ENCODE measurements around the gene RNF17.

Gene RNF17

GRCh38 chr13:24899601-24900000, 135.6 kb downstream of the RNF17 start:
- no peak for DNase-seq

GRCh38 chr13:24900507-24900906, 136.5 kb downstream of the RNF17 start:
- DNase-seq: no peak

DNA sequence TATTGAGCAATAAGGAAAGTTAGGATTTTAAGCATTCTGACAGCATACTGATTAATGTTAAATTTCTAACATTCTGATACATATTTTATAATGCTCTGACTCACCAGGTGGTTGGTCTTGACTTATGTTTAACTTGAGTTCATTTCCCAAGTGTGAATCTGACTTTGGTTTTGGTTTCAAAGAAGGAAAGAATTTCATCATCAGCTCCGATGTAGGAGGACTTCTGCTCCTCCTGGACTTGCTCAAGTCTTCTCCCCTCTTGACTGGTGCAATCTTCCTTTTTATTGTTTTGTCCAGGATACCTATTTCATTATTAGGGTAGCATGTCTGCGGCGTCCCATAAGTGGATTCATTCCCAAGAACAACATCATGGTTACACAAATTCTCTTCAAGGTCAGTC, 141.3 kb downstream of the RNF17 start:
- DNase-seq: no peak

- DNase-seq: no peak
Observed at GRCh38 chr13:24906268-24906667, 142.3 kb downstream of the RNF17 start.

DNA sequence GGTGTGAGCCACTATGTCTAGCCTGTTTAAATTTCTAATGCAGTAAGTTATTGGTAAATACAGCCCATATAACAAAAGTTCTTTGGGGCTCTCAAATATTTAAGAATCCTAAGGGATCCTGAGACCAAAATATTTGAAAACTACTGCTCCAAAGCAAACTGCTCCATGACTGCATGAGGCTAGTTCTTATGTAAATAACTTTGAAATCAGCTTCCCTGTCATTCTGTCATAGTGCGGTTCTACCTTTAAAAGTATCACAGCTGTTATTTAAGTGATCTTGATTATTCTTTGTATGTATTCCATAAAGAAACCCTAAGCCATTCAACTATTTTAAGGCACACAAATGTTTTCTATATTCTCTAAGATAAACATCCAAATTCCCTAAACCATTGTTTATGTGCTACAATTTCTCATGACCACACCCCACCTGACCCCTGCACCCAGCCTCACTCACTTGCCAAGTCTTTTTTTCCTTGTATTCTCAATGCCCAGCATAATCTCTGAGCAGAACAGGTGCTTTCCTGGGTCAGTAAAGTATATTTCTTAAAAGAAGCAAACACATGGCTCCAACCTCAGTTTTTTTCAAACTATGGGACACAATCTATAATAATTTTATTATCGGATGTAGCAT, 146.6 kb downstream of the RNF17 start:
- no peak for DNase-seq

GRCh38 chr13:24911133-24911908, 147.4 kb downstream of the RNF17 start:
- DNase-seq: no peak

- DNase-seq: no peak
Observed at GRCh38 chr13:24916464-24916863, 152.5 kb downstream of the RNF17 start.

DNA sequence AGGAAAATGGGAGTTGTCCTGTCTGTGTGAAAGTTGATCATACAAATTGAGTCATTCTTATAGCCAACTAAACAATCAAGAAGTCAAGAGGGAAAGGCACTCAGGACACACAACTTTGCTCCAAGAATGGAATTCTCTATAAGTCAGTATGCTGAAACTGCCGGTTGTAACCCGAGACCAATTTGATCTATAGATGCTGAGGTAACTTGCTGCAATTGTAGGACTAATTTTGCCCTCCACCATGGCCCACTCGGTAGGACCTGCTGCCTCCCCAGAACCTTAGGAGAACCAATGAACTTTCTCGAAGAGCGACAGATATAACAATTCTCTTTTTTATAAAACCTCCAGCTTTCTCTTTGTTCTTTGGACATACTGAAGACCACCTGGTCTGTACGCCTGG, 157.0 kb downstream of the RNF17 start:
- DNase-seq: no peak

GRCh38 chr13:24921881-24922280, 157.9 kb downstream of the RNF17 start:
- no peak for DNase-seq

GRCh38 chr13:24922387-24922744, 158.4 kb downstream of the RNF17 start:
- DNase-seq: no peak

DNA sequence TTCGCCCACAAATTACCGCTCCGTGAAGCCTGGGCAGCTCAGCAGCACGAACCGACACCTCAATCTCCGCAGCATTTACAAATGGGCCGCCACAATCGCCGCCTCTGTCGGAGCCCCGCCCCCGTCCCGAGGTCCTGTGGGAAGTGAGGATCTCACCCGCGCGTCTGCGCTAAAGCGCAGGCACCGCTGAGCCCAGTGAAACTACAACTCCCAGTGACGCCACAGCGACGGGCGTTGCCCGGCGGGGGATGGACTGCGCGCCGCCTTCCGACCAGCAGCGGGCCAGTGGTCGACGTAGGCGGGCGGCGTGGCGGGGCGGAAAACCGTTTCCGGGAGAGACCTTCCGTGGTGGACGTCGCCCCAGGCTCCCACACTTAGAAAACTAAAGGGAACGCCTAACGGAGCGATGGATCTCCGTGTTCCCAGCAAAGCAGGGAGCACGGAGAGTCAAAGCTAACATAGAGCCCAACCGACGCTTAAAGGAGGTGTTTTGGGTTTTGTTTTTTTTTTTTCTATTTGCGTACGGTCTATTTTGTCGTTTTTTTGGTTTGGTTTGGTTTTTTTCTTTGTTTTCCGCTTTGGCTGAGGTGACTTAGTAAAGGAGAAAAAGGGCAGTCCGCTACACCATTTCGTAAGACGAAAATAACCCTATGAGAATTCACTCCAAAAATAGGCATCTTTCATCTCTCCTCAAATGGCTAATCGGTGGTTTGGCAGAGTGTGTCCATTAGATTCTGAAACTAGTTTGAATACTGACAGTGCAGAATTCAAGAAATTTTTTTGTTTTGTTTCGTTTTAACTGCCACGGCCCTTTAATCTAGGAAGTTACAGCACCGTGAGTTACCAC, 159.0 kb downstream of the RNF17 start:
- DNase-seq: peak; percentile 90

GRCh38 chr13:24925318-24926231, 161.6 kb downstream of the RNF17 start:
- no peak for DNase-seq

- DNase-seq: no peak
Observed at GRCh38 chr13:24927810-24928404, 163.9 kb downstream of the RNF17 start.

GRCh38 chr13:24929196-24929595, 165.2 kb downstream of the RNF17 start:
- DNase-seq: no peak
